Nephron (organoid): ENCODE results near the gene FAM193A.
"Not testable (repeated sequence)": the region's sequence is repeated elsewhere in the genome, so short reads cannot be mapped to it uniquely, and the experiment has no call there.

Experiments
- H3K27ac Mint-ChIP-seq, 3 experiments: 2 replicates each; pipeline ENCODE4 v1.8.0; 2020; ENCODE audit warnings: mixed read lengths in 3 of 3, mild to moderate bottlenecking in 2 of 3, moderate library complexity in 1 of 3
- H3K27me3 Mint-ChIP-seq: 2 replicates; pipeline ENCODE4 v1.8.0; 2021; ENCODE audit warnings: low read depth, mild to moderate bottlenecking, moderate library complexity, mixed read lengths
- H3K36me3 Mint-ChIP-seq: 2 replicates; pipeline ENCODE4 v1.8.0; 2020; ENCODE audit warnings: low read depth, mixed read lengths
- H3K4me1 Mint-ChIP-seq: 2 replicates; pipeline ENCODE4 v1.8.0; 2020; ENCODE audit warnings: mixed read lengths
- H3K4me3 Mint-ChIP-seq, 3 experiments: 2 replicates each; pipeline ENCODE4 v1.8.0; 2020; ENCODE audit warnings: mild to moderate bottlenecking in 3 of 3, mixed read lengths in 3 of 3, moderate library complexity in 2 of 3
- H3K9me3 Mint-ChIP-seq: 2 replicates; pipeline ENCODE4 v1.8.0; 2020; ENCODE audit warnings: mixed read lengths
- CTCF ChIP-seq, 3 experiments: fragments of 200-600 bp; sonication (generic); IDR thresholded peaks; one replicate each; pipeline ENCODE4 v1.5.0; 2021; ENCODE audit warnings: antibody characterized with exemption in 3 of 3; ENCODE audit not compliant: unreplicated experiment in 3 of 3

FAM193A gene

DNA sequence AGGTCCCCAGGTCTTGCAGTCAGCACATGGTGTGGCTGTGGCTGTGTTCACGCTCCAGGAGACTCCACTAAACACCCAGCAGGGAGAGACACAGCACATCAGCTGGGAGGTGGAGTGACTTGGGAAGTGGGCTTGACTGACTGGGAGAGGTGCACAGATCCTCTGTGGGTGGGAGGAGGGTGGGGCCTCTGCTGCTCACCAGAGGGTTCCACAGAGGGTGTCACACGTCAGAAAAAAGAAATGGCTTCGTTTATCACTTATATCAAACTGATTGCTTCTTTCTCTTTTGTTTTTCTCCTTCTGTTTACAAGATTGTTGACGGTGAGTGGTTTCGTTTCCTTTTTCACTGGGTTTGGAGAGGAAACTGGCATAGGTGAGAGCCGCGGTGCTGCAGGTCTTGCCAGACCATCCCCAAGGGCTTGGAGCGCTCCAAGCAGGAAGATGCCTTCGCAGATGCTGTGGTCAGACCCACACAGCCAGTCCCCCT lies 24.8 kb upstream of the FAM193A start:
- H3K4me1 Mint-ChIP-seq: no peaks in the 10 kb centered on the region
- H3K4me3 Mint-ChIP-seq: no peak overlapping the region
- peaks cover 67% of the 10 kb centered on the region for H3K36me3 Mint-ChIP-seq
- H3K9me3 Mint-ChIP-seq: no peaks in the 10 kb centered on the region
- no peak overlapping the region for H3K27ac Mint-ChIP-seq
- no peaks in the 10 kb centered on the region for H3K27me3 Mint-ChIP-seq
- TF ChIP-seq CTCF (IDR thresholded peaks at IDR 0.05; ENCODE audit: unreplicated experiment in 3 of 3): no peak

- Mint-ChIP-seq H3K27me3 (no peaks in the 10 kb centered on the region), H3K36me3 (peaks cover 58% of the 10 kb centered on the region), H3K9me3 (no peaks in the 10 kb centered on the region), H3K4me1 (no peaks in the 10 kb centered on the region), H3K4me3 (no peak overlapping the region), H3K27ac (no peak overlapping the region)
- TF ChIP-seq CTCF (IDR thresholded peaks at IDR 0.05; ENCODE audit: unreplicated experiment in 3 of 3): no peak
Observed at GRCh38 chr4:2512396-2513135, 23.9 kb upstream of the FAM193A start.

DNA sequence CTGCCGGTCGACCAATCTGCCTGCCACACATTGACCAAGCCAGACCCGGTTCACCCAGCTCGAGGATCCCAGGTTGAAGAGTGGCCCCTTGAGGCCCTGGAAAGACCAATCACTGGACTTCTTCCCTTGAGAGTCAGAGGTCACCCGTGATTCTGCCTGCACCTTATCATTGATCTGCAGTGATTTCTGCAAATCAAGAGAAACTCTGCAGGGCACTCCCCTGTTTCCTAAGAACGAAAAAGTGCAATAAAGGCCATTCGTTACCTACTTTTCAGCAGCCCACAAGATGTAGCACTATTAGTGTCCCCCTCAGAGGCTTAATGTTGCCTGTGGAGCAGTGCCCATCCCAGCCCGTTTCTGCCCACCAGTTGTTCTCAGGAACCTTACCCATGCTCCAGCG lies 22.3 kb upstream of the FAM193A start:
- H3K4me3 Mint-ChIP-seq, H3K9me3 Mint-ChIP-seq, H3K27ac Mint-ChIP-seq, H3K27me3 Mint-ChIP-seq, H3K4me1 Mint-ChIP-seq: not testable (repeated sequence)
- H3K36me3 Mint-ChIP-seq: peaks cover 50% of the 10 kb centered on the region

DNA sequence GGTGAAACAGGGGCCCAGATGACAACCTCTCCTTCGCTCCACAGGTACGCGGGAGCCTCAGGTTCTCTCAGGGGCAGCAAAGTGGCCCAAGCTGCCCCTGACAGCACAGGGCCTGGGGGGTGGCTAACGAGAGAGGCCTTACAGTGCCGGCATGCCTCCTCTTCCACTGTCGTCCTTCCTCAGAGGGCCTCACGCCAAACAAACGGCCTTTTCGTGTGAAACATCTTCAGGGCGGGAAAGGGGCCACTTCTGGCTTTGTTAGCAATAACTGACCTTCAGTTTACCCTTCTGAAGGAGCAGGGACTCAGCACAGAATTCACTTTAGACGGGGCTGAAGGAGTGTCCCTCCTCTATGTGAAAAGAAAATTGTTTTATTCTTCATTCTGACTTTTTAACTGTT lies 21.5 kb upstream of the FAM193A start:
- not testable (repeated sequence) for H3K4me3 Mint-ChIP-seq, H3K27me3 Mint-ChIP-seq, H3K9me3 Mint-ChIP-seq, H3K4me1 Mint-ChIP-seq
- Mint-ChIP-seq H3K27ac (peak overlapping the region; percentile 15 to 66 (median 56)), H3K36me3 (peaks cover 49% of the 10 kb centered on the region)

GRCh38 chr4:2515830-2516550 lies 20.5 kb upstream of the FAM193A start:
- H3K9me3 Mint-ChIP-seq: no peaks in the 10 kb centered on the region
- H3K4me1 Mint-ChIP-seq: no peaks in the 10 kb centered on the region

DNA sequence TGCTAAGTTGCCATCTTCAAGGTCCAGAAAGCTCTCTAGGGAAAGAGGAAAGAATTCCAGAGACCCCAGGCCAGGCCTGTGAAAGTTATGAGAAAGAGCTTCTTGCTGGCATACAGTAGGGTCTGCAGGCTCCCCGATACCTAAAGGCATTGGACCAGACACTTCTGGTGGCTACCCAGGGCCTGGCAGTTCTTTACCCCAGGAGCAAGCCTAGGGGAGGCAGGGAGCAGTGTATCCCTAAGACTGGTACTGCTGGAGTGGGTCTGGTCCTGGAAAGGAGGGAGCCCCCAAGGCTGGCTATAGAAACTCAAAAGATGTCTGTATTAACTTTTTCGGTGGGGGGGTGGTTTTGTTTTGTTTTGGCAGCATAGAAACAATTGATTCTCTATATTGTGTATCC lies 19.8 kb upstream of the FAM193A start:
- no peak overlapping the region for H3K4me3 Mint-ChIP-seq
- no peaks in the 10 kb centered on the region for H3K27me3 Mint-ChIP-seq
- H3K27ac Mint-ChIP-seq: no peak overlapping the region
- TF ChIP-seq CTCF (IDR thresholded peaks at IDR 0.05; ENCODE audit: unreplicated experiment in 3 of 3): no peak
- H3K9me3 Mint-ChIP-seq: no peaks in the 10 kb centered on the region
- no peaks in the 10 kb centered on the region for H3K4me1 Mint-ChIP-seq
- H3K36me3 Mint-ChIP-seq: peaks cover 39% of the 10 kb centered on the region

More at GRCh38 chr4:2515830-2516550, 20.5 kb upstream of the FAM193A start:
- Mint-ChIP-seq H3K36me3 (peaks cover 39% of the 10 kb centered on the region), H3K27ac (peak overlapping the region in 1 of 3 experiments; percentile 57), H3K4me3 (no peak overlapping the region), H3K27me3 (no peaks in the 10 kb centered on the region)
- no peak for TF ChIP-seq CTCF (IDR thresholded peaks at IDR 0.05; ENCODE audit: unreplicated experiment in 3 of 3)

DNA sequence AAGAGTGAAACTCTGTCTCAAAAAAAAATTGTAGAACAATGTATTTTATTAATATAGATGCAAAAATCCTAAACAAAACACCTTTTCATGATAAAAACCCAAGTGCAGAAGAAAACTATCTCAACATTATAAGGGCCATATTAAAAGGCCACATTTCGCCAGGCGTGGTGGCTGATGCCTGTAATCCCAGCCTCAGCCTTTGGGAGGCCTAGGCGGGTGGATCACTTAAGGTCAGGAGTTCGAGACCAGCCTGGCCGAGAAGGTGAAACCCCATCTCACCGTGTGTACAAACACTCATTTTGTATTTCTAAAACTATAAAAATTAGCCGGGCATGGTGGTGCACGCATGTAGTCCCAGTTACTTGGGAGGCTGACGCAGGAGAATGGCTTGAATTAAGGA lies 9.9 kb upstream of the FAM193A start:
- Mint-ChIP-seq H3K4me3 (no peak overlapping the region), H3K27ac (no peak overlapping the region), H3K27me3 (no peaks in the 10 kb centered on the region), H3K9me3 (no peaks in the 10 kb centered on the region), H3K36me3 (no peaks in the 10 kb centered on the region), H3K4me1 (no peaks in the 10 kb centered on the region)
- no peak for TF ChIP-seq CTCF (IDR thresholded peaks at IDR 0.05; ENCODE audit: unreplicated experiment in 3 of 3)
